Measurements from ENCODE around the gene RMI1.

DNA sequence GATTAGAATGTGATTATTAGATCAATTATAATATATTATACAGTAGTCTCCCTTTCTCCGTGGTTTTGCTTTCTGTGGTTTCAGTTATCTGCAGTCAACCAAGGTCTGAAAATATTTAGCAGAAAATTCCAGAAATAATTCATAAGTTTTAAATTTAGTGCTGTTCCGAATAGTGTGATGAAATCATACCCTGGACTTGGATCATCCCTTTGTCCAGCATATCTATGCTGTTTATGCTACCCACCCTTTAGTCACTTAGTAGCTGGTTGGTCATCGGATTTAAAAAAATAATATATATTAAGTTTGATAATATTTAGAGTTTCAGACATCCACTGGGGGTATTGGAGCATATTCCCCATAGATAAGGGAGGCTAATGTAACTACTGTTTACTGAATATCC, 19.6 kb downstream of the RMI1 start:
- TF ChIP-seq CTCF (IDR thresholded peaks at IDR 0.05; ENCODE audit: control extremely low read depth in 1 of 3, insufficient read depth in 1 of 3, low read depth in 1 of 3, low read length in 3 of 3) (no peak), EZH2 (IDR thresholded peaks at IDR 0.05; ENCODE audit: low read depth, low read length, severe bottlenecking) (no peak), POLR2A (IDR thresholded peaks at IDR 0.05; ENCODE audit: control extremely low read depth in 1 of 2, low read depth in 2 of 2, low read length in 2 of 2) (no peak), EGR1 (IDR thresholded peaks at IDR 0.05; ENCODE audit: borderline replicate concordance, low read depth, low read length) (no peak), POLR2AphosphoS5 (IDR thresholded peaks at IDR 0.05; ENCODE audit: low read depth, low read length) (no peak), ATF3 (IDR thresholded peaks at IDR 0.05; ENCODE audit: insufficient read depth, low read depth, low read length) (no peak), RBBP5 (IDR thresholded peaks at IDR 0.05; ENCODE audit: borderline replicate concordance, low read depth, low read length) (no peak), CHD2 (IDR thresholded peaks at IDR 0.05; ENCODE audit: low read length) (no peak), EP300 (IDR thresholded peaks at IDR 0.05; ENCODE audit: borderline replicate concordance in 1 of 2, low read depth in 2 of 2, low read length in 2 of 2) (no peak), CHD7 (IDR thresholded peaks at IDR 0.05; ENCODE audit: insufficient replicate concordance, low read length) (no peak), FOSL1 (IDR thresholded peaks at IDR 0.05; ENCODE audit: insufficient read depth, low read depth, low read length) (no peak), RFX5 (IDR thresholded peaks at IDR 0.05; ENCODE audit: borderline replicate concordance, low read depth, low read length) (no peak)
- TF ChIP-seq, protein P1, sequence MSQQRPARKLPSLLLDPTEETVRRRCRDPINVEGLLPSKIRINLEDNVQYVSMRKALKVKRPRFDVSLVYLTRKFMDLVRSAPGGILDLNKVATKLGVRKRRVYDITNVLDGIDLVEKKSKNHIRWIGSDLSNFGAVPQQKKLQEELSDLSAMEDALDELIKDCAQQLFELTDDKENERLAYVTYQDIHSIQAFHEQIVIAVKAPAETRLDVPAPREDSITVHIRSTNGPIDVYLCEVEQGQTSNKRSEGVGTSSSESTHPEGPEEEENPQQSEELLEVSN (IDR thresholded peaks at IDR 0.05) = no peak
